GM18520 (cell line): ENCODE results near the gene ARHGEF28.
A peak's percentile ranks its signal among the peaks of the same experiment; 100 is the strongest.

ENCODE experiments used
- ATAC-seq: cut with Tn5 transposase; IDR thresholded peaks from one replicate; pipeline ENCODE4 v1.9.1; 2021; ENCODE audit not compliant: unreplicated experiment

Gene ARHGEF28

GRCh38 chr5:73691302-73692080 is 65.5 kb downstream of the ARHGEF28 start:
- no peak for ATAC-seq

GRCh38 chr5:73692166-73692640 is 66.2 kb downstream of the ARHGEF28 start:
- peak; percentile 26 for ATAC-seq

GRCh38 chr5:73692981-73693380 is 67.0 kb downstream of the ARHGEF28 start:
- ATAC-seq, result no peak

- ATAC-seq, result peak; percentile 6
These were observed 67.6 kb downstream of the ARHGEF28 start for GRCh38 chr5:73693573-73694061.

GRCh38 chr5:73694089-73694488 is 68.1 kb downstream of the ARHGEF28 start:
- ATAC-seq, result peak; percentile 84

GRCh38 chr5:73698011-73698410 is 72.0 kb downstream of the ARHGEF28 start:
- ATAC-seq, result no peak

GRCh38 chr5:73701566-73701965 is 75.6 kb downstream of the ARHGEF28 start:
- ATAC-seq, result no peak

GRCh38 chr5:73702534-73702933 is 76.5 kb downstream of the ARHGEF28 start:
- ATAC-seq, result no peak

- no peak for ATAC-seq
These were observed 77.0 kb downstream of the ARHGEF28 start for GRCh38 chr5:73702951-73703350.

- no peak for ATAC-seq
These were observed 79.4 kb downstream of the ARHGEF28 start for GRCh38 chr5:73705364-73705763.

- no peak for ATAC-seq
These were observed 81.0 kb downstream of the ARHGEF28 start for GRCh38 chr5:73706963-73707362.

- no peak for ATAC-seq
These were observed 83.6 kb downstream of the ARHGEF28 start for GRCh38 chr5:73709536-73710129.

- no peak for ATAC-seq
These were observed 90.3 kb downstream of the ARHGEF28 start for GRCh38 chr5:73716284-73716808.

- no peak for ATAC-seq
These were observed 92.8 kb downstream of the ARHGEF28 start for GRCh38 chr5:73718762-73719161.

- no peak for ATAC-seq
These were observed 93.6 kb downstream of the ARHGEF28 start for GRCh38 chr5:73719632-73720031.

- ATAC-seq, result no peak
These were observed 96.2 kb downstream of the ARHGEF28 start for GRCh38 chr5:73722231-73722630.

- no peak for ATAC-seq
These were observed 100.1 kb downstream of the ARHGEF28 start for GRCh38 chr5:73726071-73726470.

GRCh38 chr5:73726606-73727231 is 100.7 kb downstream of the ARHGEF28 start:
- no peak for ATAC-seq

- ATAC-seq, result no peak
These were observed 101.5 kb downstream of the ARHGEF28 start for GRCh38 chr5:73727470-73727869.

- ATAC-seq, result no peak
These were observed 102.7 kb downstream of the ARHGEF28 start for GRCh38 chr5:73728493-73729273.

GRCh38 chr5:73729329-73729728 is 103.3 kb downstream of the ARHGEF28 start:
- ATAC-seq, result no peak
